ENCODE results near the gene CACYBP. TPM values are rescaled to one million over a fixed set of nuclear protein-coding genes. Genes with fewer than 3 reads are reported as not detected.

Gene CACYBP
- total RNA-seq, 1 experiment from 2014 or later = 137 TPM

- H3K36me3 ChIP-seq (ENCODE audit: control insufficient read depth, insufficient read depth, low read length) = no peaks in the 10 kb centered on the region
- intact Hi-C loops (cut with micrococcal nuclease; ENCODE audit: unreplicated experiment) (no loop called here), in situ Hi-C loops (cut with HindIII; ENCODE audit: low pct_unique_long_range_greater_than_20kb, low sequenced_read_pairs) (no loop called here)
Measured at GRCh38 chr1:174956086-174956485, 43.7 kb upstream of the CACYBP start.

DNA sequence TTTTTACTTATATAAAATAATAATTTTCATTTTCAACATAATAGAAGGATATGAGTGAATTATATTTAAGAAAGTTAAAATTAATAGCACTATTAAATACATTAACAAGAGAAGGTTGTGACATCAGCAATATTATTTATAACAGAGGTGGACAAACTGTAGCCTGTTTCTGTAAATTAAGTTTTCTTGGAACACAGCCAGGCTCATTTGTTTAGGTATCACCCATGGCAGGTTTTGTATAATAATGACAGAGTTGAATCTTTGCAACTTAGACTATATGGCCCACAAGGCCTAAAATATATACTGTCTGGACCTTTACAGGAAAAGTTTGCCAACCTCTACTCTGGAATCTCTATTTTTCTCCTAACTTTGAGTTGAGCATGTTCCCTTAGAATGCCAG, 42.8 kb upstream of the CACYBP start:
- in situ Hi-C loops (cut with HindIII; ENCODE audit: low pct_unique_long_range_greater_than_20kb, low sequenced_read_pairs) (no loop called here), intact Hi-C loops (cut with micrococcal nuclease; ENCODE audit: unreplicated experiment) (no loop called here)
- no peak for ATAC-seq
- Histone ChIP-seq H3K36me3 (ENCODE audit: control insufficient read depth, insufficient read depth, low read length) (no peaks in the 10 kb centered on the region), H3K27me3 (ENCODE audit: control insufficient read depth, insufficient read depth, low read length) (no peaks in the 10 kb centered on the region), H3K27ac (ENCODE audit: low read length) (no peak overlapping the region), H3K9me3 (ENCODE audit: control insufficient read depth, insufficient read depth, low read depth, low read length) (no peaks in the 10 kb centered on the region), H3K4me1 (ENCODE audit: control insufficient read depth, insufficient read depth, low read length) (no peaks in the 10 kb centered on the region; the same call in 1 of the 2 replicates), H3K4me3 (ENCODE audit: low read depth in 2 of 2, low read length in 2 of 2) (no peak overlapping the region)
- DNase-seq (ENCODE audit: low read depth, low spot score) = no peak
- ChIA-PET POLR2A (no interaction called here), CTCF (no interaction called here)
- TF ChIP-seq REST (IDR thresholded peaks at IDR 0.05; ENCODE audit: insufficient read depth in 1 of 2, low read depth in 2 of 2, low read length in 1 of 2) = no peak
- TF ChIP-seq POLR2AphosphoS5 (IDR thresholded peaks at IDR 0.05; ENCODE audit: low read depth, low read length) = no peak
- no TSS peak for BruUV-seq (replicated peaks)

More at GRCh38 chr1:174956086-174956485, 43.7 kb upstream of the CACYBP start:
- ChIA-PET POLR2A (no interaction called here), CTCF (no interaction called here)
- no peak for ATAC-seq
- Histone ChIP-seq H3K9me3 (ENCODE audit: control insufficient read depth, insufficient read depth, low read depth, low read length) (no peaks in the 10 kb centered on the region), H3K27ac (ENCODE audit: low read length) (no peak overlapping the region), H3K27me3 (ENCODE audit: control insufficient read depth, insufficient read depth, low read length) (no peaks in the 10 kb centered on the region), H3K4me1 (ENCODE audit: control insufficient read depth, insufficient read depth, low read length) (no peaks in the 10 kb centered on the region; the same call in 1 of the 2 replicates), H3K4me3 (ENCODE audit: low read depth in 2 of 2, low read length in 2 of 2) (no peak overlapping the region)
- no peak for TF ChIP-seq CTCF (IDR thresholded peaks at IDR 0.05)
- no peak for TF ChIP-seq TCF7L2 (IDR thresholded peaks at IDR 0.05; ENCODE audit: low read depth, low read length)
- no peak for TF ChIP-seq SIN3A (IDR thresholded peaks at IDR 0.05; ENCODE audit: borderline replicate concordance, insufficient read depth, low read depth, low read length)
- no peak for TF ChIP-seq REST (IDR thresholded peaks at IDR 0.05; ENCODE audit: insufficient read depth in 1 of 2, low read depth in 2 of 2, low read length in 1 of 2)
- no peak for TF ChIP-seq POLR2AphosphoS5 (IDR thresholded peaks at IDR 0.05; ENCODE audit: low read depth, low read length)
- no peak for DNase-seq (ENCODE audit: low read depth, low spot score)
- BruUV-seq (replicated peaks) = no TSS peak

Measured in Panc1 (cell line).